ENCODE measurements around the gene DYNLL1.
A peak's percentile ranks its signal among the peaks of the same experiment; 100 is the strongest.
"Not testable (repeated sequence)": the region's sequence is repeated elsewhere in the genome, so short reads cannot be mapped to it uniquely, and the experiment has no call there.

DYNLL1 gene

GRCh38 chr12:120495731-120496412 lies at the start of gene DYNLL1:
DYNLL1 (plus strand) TSS chr12:120496113; CDS start chr12:120496422, 309 bp downstream.
- intact Hi-C loops (cut with DNase I), result loop anchor here (1.0 to 2.0 kb wide), 2 partner anchors 27 to 33 kb away; partner anchors contain the start of genes COQ5 and SRSF9
- DNase-seq, result peak; percentile 93 to 100 (median 96)

DNA sequence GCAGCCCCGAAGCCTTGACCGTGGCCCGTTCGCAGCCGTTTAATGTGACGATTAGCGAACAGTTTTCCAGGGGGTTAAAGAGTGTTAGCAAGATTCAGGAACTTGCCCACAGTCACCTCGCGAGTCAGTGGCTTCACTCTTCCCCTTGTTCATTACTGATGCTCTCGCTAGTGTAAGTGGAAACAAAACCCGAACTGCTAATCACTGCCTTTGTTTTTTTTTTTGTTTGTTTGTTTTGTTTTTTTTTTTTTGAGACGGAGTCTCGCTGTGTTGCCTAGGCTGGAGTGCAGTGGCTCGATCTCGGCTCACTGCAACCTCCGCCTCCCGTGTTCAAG lies 49.1 kb upstream of the DYNLL1 start:
- DNase-seq; intact Hi-C loops (cut with DNase I): not testable (repeated sequence)

DNA sequence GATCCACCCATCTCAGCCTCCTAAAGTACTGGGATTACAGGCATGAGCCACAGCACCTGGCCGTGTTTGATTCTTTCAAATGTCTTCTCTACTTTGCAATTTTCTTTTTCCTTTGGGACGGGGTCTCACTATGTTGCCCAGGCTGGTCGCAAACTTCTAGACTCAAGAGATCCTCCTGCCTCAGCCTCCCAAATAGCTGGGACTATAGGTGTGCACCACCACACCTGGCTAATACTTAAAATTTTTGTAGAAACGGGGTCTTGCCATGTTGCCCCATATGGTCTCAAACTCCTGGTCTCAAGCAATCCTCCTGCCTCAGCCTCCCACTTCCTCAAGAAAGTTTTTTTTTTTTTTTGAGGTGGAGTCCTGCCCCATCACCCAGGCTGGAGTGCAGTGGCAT lies 47.9 kb upstream of the DYNLL1 start:
- DNase-seq, result peak in 1 of 10 donors; percentile 43
- intact Hi-C loops (cut with DNase I), result no loop called here

DNA sequence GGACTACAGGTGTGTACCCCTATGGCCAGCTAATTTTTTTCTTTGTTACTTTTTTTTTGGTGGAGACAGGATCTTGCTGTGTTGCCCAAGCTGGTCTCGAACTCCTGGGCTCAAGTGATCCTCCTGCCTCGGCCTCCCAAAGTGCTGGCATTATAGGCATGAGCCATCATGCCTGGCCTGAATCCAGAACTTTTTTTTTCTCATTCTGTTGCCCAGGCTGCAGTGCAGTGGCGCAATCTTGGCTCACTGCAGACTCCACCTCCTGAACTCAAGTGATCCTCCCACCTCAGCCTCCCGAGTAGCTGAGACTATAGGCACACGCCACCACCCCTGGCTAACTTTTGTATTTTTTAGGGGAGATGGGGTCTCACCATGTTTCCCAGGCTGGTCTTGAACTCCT lies 43.4 kb upstream of the DYNLL1 start:
- DNase-seq, result peak in 1 of 10 donors; percentile 61
- intact Hi-C loops (cut with DNase I), result not testable (repeated sequence)

- intact Hi-C loops (cut with DNase I), result no loop called here
- DNase-seq, result peak in 1 of 10 donors; percentile 5
Measured at GRCh38 chr12:120453060-120453750, 42.7 kb upstream of the DYNLL1 start.

DNA sequence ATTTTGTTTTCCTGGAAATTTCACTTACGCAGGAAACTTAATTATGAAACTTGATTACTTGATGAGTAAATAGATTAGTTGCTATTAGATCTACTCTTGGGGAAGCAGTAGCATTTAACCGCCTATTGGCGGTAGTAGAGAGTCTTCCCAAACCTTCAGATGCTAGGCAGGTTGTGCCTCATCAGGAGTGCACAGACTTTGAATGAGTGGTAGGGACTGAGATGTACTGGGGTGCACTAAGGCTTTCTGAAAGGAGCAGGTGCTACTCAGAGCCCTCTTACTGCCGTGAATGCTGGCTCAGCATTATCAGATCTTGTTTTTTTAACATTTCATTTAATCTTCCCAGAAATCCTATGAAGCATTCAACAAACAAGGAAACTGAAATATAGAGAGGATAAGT lies 41.9 kb upstream of the DYNLL1 start:
- DNase-seq, result peak in 1 of 10 donors; percentile 2
- intact Hi-C loops (cut with DNase I), result no loop called here

GRCh38 chr12:120455302-120455701 lies 40.6 kb upstream of the DYNLL1 start:
- DNase-seq, result peak in 1 of 10 donors; percentile 4
- intact Hi-C loops (cut with DNase I), result no loop called here

DNA sequence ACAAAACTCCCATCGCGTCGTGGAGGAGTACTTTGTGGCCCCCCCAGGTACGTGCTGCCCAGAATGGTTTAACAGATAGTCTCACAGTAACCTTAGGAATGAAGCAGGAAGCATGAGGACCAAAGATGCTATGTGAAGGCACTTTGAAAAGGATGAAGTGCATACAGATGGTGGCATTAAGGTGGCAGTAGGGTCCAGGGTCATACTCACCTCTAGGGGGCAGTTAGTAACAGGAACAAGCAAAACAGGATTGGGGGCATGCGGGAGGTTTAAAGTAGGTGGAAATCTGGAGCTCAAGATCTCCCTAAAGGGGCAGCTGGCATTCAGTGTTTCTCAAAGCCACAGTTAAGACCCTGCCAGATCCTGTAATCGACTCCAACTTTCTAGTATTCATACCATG lies 38.8 kb upstream of the DYNLL1 start:
- intact Hi-C loops (cut with DNase I), result no loop called here
- DNase-seq, result no peak

DNA sequence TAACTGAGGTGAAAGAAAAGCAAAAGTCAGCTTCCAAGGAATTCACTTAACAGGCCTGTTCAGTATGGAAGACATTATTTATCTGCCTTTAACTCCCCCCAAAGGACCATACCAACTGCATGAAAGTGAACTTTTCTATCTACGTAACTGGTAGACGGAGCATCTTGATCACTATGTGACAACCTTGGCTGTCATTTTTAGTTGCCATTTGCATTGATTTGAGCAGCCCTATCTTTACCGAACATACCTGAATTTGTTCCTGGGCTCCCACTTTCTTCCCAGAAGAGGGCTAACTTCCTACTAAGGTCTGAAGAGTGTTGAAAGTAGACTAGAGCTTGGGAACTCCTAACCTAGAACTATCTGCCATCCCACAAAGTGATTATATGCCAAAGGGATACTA lies 35.8 kb upstream of the DYNLL1 start:
- DNase-seq, result no peak
- intact Hi-C loops (cut with DNase I), result no loop called here

GRCh38 chr12:120462099-120462640 lies 33.7 kb upstream of the DYNLL1 start:
- intact Hi-C loops (cut with DNase I), result no loop called here
- no peak for DNase-seq

GRCh38 chr12:120463712-120464111 lies 32.2 kb upstream of the DYNLL1 start:
- intact Hi-C loops (cut with DNase I), result no loop called here

DNA sequence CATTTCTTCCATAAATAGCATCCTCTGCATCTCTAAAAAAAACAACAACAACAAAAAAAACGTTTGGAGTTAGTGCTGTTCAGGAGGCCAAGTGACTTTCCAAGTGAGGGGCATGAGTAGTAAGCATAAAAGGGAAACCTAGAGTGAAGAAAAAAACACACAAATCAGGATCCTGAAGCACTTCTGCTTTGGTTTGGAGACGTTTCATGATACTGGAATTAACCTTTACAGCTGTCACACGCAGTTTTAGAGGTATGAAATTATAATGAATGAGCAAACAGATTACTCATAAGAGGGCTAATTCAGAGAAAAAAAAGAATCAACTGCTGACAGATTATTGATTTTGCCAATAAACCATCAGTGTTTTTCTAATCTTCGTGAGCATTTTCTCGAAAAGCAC lies 30.2 kb upstream of the DYNLL1 start:
- no peak for DNase-seq
- intact Hi-C loops (cut with DNase I), result no loop called here

More at GRCh38 chr12:120463712-120464111, 32.2 kb upstream of the DYNLL1 start:
- DNase-seq, result no peak

GRCh38 chr12:120466560-120467315 lies 29.2 kb upstream of the DYNLL1 start:
- intact Hi-C loops (cut with DNase I), result no loop called here
- peak in 2 of 10 donors; percentile 26 to 46 for DNase-seq

DNA sequence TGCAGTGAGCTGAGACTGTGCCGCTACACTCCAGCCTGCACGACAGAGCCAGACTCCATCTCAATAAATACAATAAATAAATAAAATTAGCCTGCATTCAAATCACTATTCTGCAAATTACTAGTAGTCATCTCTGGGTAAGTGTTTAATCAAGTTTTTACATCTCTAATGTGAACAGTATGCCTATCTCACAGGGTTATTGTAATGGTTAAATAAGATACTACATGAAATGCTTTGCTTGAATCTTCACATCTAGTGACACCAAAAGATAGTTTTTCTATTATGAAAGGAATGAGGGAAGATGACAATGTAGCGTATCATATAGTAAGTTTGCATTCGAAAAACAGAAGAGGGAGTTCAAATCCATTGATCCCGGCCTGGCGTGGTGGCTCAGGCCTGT lies 28.5 kb upstream of the DYNLL1 start:
- no peak for DNase-seq
- intact Hi-C loops (cut with DNase I), result no loop called here

GRCh38 chr12:120468325-120468820 lies 27.5 kb upstream of the DYNLL1 start:
- intact Hi-C loops (cut with DNase I), result no loop called here

GRCh38 chr12:120468821-120469449 lies 27.0 kb upstream of the DYNLL1 start:
- intact Hi-C loops (cut with DNase I), result loop anchor here (1.0 kb wide), 1 partner anchor 27 kb away; the partner anchor contains the start of gene DYNLL1
- DNase-seq, result peak in 6 of 10 donors; percentile 29 to 88 (median 38)

More at GRCh38 chr12:120468325-120468820, 27.5 kb upstream of the DYNLL1 start:
- no peak for DNase-seq

DNA sequence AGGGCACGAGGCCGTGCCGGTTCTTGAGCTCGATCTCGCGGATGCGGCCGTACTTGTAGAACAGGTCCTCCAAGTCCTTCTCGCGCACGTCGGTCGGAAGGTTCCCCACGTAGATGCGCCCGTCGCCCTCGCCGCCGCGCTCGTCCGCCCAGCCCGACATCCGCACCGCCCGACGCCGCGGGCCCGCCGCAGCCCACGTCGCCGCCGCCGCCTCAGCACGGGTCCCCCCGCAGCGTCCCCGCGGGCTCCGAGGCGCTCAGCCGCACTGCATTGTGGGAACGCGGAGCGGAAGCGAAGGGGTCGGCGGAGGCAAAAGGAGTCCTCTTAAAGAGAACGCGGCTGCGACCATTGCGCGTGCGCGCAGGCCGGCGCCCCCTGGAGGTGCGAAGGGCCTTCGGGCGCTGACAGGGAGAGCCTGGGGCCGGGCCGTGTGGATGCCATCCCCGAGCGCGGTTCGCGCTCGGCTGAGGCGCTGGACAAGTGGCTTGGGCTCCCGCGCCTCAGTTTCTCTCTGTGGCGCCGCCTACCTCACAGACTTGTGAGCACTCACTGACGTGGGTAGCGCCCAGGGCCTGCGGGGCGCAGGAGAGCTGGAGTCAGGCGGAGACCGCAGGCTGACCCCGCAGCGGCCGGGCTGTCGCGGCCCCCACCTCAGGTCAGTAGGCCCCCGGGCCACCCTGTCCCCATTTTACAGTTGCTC lies 26.3 kb upstream of the DYNLL1 start, which contains the start of gene SRSF9:
Gene SRSF9 (minus strand): TSS at position 299 of the 700 bp plus-strand sequence. CDS start 139 bp downstream, at position 160.
- intact Hi-C loops (cut with DNase I), result loop anchor here (1.0 to 10.0 kb wide), 2 partner anchors 27 to 65 kb away; partner anchors contain the start of genes DYNLL1 and RNF10
- peak; percentile 93 to 99 (median 96) for DNase-seq

GRCh38 chr12:120470150-120470784 lies 25.6 kb upstream of the DYNLL1 start:
- DNase-seq, result no peak
- intact Hi-C loops (cut with DNase I), result loop anchor here (10.0 kb wide), 1 partner anchor 65 kb away; the partner anchor contains the start of gene RNF10

GRCh38 chr12:120472521-120472920 lies 23.4 kb upstream of the DYNLL1 start:
- no peak for DNase-seq
- intact Hi-C loops (cut with DNase I), result loop anchor here (10.0 kb wide), 1 partner anchor 62 kb away; the partner anchor contains the start of gene RNF10

Measured in posterior cingulate gyrus (tissue), 11 donors.